22Rv1 (cell line): ENCODE results near the gene RASSF8.
A peak's percentile ranks its signal among the peaks of the same experiment; 100 is the strongest.

Experiments used
- H3K27ac ChIP-seq: fragments of 450-650 bp; 2 replicates; pipeline ENCODE4 v1.5.1; 2017
- ZFX ChIP-seq: fragments of 450-650 bp; IDR thresholded peaks from 2 replicates; pipeline ENCODE4 v1.6.1; 2017; ENCODE audit warnings: antibody characterized with exemption, borderline replicate concordance
- TF ChIP-seq, protein P1 (sequence below): fragments of 450-650 bp; IDR thresholded peaks from 2 replicates; pipeline ENCODE4 v1.5.1; 2017; ENCODE audit warnings: mild to moderate bottlenecking

The RASSF8 gene

DNA sequence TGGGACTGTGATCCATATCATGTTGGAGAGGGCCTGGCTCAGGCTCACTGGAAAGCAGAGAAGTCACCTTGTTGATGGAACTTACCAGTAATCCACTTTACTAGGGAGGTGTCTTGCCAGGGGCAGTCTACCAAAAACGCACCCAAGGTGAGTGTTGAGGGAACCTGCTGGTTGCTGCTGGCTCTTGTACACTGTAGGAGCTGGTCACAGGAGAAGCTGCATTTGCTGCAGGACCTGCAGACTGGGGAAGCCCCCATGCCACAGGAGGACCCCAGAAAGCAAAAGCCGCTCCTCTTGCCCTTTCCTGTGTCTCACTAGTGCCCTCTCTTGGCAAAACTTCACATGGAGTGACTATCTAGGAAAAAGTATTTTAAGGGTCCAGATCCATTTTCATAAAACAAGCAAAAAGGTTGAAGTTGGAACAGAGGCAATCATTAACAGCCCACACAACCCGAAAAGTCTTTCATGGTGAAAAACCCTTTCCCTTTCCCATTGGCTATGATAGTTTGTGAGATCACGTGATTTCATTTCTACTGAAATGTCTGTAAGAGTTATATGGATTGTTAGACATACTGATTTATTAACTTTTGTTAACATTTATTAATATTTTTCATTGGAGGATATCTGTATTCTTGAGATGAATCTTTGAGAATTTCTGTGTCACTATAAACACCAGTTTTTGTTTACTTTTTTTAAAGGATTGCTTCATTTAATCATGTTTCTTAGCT lies 59.2 kb downstream of the RASSF8 start:
- no peak for TF ChIP-seq ZFX
- TF ChIP-seq, protein P1, sequence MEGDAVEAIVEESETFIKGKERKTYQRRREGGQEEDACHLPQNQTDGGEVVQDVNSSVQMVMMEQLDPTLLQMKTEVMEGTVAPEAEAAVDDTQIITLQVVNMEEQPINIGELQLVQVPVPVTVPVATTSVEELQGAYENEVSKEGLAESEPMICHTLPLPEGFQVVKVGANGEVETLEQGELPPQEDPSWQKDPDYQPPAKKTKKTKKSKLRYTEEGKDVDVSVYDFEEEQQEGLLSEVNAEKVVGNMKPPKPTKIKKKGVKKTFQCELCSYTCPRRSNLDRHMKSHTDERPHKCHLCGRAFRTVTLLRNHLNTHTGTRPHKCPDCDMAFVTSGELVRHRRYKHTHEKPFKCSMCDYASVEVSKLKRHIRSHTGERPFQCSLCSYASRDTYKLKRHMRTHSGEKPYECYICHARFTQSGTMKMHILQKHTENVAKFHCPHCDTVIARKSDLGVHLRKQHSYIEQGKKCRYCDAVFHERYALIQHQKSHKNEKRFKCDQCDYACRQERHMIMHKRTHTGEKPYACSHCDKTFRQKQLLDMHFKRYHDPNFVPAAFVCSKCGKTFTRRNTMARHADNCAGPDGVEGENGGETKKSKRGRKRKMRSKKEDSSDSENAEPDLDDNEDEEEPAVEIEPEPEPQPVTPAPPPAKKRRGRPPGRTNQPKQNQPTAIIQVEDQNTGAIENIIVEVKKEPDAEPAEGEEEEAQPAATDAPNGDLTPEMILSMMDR, result peak; percentile 94
- H3K27ac ChIP-seq, result no peak overlapping the region

DNA sequence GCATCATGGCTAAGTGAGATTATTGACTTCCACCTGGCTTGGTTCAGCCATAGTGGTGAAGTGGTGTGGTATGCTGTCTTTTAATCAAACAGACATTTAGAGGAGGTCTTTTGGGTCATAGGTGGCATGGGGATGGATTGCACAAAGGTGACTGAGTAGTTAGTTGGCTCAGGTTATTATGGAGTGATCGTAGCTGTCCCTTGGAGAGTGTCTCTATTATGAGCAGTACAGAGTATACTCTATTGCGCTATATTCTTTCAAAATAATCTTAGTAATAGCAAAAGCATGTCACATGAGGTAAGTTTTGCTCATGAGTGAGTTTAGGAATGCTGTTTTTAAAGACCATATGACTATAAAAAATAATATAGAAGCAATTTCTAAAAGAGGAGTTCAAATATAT lies 60.4 kb downstream of the RASSF8 start:
- TF ChIP-seq, protein P1, result no peak
- no peak for TF ChIP-seq ZFX
- no peak overlapping the region for H3K27ac ChIP-seq

DNA sequence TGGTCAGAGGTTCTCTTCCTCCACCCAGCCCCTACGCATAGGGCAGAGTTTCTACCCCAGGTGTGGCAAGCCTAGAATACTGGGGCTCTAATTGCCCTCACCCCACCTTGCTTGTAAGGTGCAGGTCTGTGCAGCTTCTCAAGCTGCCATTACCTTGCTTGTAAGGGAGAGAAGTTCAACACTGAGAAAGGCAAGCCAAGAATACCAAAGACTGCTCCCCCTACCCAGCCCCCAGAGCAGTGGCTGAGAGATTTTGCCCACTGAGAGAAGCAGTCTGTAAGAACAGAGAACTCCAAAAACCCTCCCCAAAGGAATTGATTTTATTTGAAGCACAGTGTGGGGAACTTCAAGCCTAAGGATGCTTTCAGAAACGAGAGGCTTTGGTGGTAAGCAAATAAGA lies 63.1 kb downstream of the RASSF8 start:
- H3K27ac ChIP-seq, result no peak overlapping the region
- TF ChIP-seq, protein P1, result no peak
- no peak for TF ChIP-seq ZFX

DNA sequence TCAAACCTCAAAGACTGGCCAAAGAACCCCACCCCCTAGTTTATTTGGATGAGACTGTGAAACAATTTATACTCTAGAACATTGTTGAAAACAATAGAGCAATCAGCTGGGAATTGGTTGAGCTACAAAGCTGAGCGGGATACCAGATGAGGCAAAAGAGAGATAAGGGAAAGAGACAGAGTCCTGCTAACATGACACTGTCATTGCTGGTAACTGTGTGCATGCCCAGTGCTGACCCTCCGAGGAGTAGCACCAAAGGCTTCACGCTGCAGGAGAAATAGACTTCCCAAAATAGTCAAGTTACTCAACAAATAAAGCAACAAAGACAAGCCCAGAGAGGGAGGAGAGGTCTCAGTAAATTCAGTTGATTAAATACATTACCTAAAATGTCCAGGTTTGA lies 63.6 kb downstream of the RASSF8 start:
- H3K27ac ChIP-seq, result no peak overlapping the region
- TF ChIP-seq, protein P1, result no peak
- TF ChIP-seq ZFX, result no peak

DNA sequence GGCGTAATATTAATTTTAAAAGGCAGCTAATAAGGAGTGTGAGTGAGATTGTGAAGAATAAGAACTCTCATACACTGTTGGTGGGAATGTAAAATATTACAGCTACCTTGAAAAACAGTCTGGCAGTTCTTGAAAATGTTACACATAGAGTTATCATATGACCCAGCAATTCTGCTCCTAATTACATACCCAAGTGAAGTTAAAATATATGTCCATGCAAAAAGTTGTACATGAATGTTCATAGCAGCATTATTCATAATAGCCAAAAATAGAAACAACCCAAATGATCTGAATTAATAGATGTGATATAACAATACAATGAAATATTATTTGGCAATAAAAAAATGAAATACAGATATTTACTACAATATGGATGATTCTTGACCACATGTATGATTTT lies 68.2 kb downstream of the RASSF8 start:
- no peak overlapping the region for H3K27ac ChIP-seq
- no peak for TF ChIP-seq ZFX
- TF ChIP-seq, protein P1, result no peak

DNA sequence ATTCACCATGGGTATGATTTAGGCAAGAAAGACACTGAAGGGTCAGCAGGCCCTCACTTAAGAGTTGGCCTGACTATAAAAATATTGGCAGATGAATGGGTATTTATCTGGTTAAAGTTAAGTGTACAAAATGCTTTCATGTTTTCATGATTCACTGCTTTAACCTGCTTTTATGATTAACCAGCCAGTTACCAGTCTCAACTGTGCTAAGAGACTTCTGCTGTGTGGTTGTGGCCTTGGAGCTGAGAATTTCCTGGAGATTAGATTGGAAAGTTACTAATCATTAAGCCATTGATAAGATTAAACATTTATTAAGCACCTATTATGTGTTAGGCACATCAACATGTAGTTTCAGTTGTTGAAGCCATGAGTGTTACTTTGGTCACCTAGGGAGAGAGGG lies 68.9 kb downstream of the RASSF8 start:
- TF ChIP-seq, protein P1, result no peak
- no peak for TF ChIP-seq ZFX
- H3K27ac ChIP-seq, result no peak overlapping the region

DNA sequence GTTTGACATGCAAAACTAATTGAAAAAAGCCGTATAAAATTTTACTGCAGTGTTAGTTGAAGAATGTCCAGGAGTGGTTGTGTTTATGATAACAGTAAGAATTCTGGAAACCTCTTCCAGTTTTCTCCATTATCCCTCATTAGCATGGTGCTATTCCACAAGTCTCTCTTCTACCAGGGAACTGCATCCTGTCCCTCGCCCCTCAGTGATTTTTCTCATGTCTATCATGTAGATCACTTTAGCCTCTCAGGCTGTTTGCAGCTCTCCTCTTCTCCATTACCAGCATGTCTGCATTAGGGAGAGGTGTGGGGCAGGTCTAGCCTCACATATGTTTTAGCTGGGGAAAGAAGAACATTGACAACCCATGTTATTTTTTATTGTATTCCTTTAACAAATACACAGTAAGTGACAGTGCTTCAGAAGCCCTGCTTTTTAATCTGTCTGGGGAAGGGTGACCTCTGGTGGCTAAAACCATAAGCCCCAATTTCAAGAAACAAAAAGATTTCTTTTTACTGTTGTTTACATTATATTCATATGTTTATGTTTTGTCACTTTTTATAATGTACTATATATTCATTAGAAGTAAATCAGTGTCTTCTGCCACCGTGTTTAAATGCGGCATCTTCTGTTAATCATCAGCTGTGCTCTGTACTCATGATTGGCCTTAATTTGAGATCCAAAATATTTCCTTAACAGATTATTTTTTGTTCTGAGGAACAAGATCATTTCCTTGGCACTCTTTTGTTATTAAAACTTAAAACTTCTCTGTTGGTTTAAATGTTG lies 70.7 kb downstream of the RASSF8 start:
- TF ChIP-seq ZFX, result no peak
- TF ChIP-seq, protein P1, result peak; percentile 98

More for the DNA sequence above, 70.7 kb downstream of the RASSF8 start:
- no peak overlapping the region for H3K27ac ChIP-seq
